K562 (cell line): Measurements from ENCODE around the gene CFAP126. TPM values are rescaled to one million over a fixed set of nuclear protein-coding genes. Genes with fewer than 3 reads are reported as not detected.
A peak's percentile ranks its signal among the peaks of the same experiment; 100 is the strongest.

Experiments used
- ATF3 ChIP-seq, 2 experiments: fragments of 450-650 bp in 1 of 2; sonication (generic) in 1 of 2; formaldehyde crosslinking in 1 of 2; IDR thresholded peaks in 1 of 2; conservative IDR thresholded peaks in 1 of 2; 2 replicates each; pipeline versions ENCODE4 v1.6.1 to v1.8.1; 2016 to 2023; ENCODE audit warnings: mild to moderate bottlenecking in 2 of 2, moderate library complexity in 2 of 2, inconsistent platforms in 1 of 2, missing genetic modification reagents in 1 of 2
- ATF7 ChIP-seq: fragments of 450-650 bp; IDR thresholded peaks from 2 replicates; pipeline ENCODE4 v1.7.1; 2014; ENCODE audit warnings: mild to moderate bottlenecking, moderate library complexity
- C11orf30 ChIP-seq: fragments of 450-650 bp; IDR thresholded peaks from 2 replicates; pipeline ENCODE4 v1.6.1; 2016; ENCODE audit warnings: low read depth, mild to moderate bottlenecking
- CXXC5 ChIP-seq: fragments of 250-450 bp; sonication (Bioruptor Pico); IDR thresholded peaks from 2 replicates; pipeline ENCODE4 v1.8.0; 2022; ENCODE audit warnings: inconsistent platforms, mild to moderate bottlenecking, moderate library complexity
- DEAF1 ChIP-seq: fragments of 450-650 bp; formaldehyde crosslinking; IDR thresholded peaks from 2 replicates; pipeline ENCODE4 v1.4.0; 2020; ENCODE audit warnings: mild to moderate bottlenecking, moderate library complexity
- GABPA ChIP-seq: fragments of 200-800 bp; sonication (Bioruptor generic); conservative IDR thresholded peaks from 2 replicates; pipeline ENCODE4 v1.6.1; 2016; ENCODE audit warnings: low read depth, missing genetic modification characterization, missing compliant biosample characterization
- GTF2A2 ChIP-seq: IDR thresholded peaks from 2 replicates; pipeline ENCODE4 v1.6.1; 2016; ENCODE audit warnings: mild to moderate bottlenecking, missing genetic modification characterization, missing compliant biosample characterization
- HEY1 ChIP-seq: fragments of 250-450 bp; sonication (Bioruptor Pico); IDR thresholded peaks from 2 replicates; pipeline ENCODE4 v1.5.0; 2020; ENCODE audit warnings: mild to moderate bottlenecking, moderate library complexity, borderline replicate concordance
- NELFE ChIP-seq: IDR thresholded peaks from 2 replicates; pipeline ENCODE4 v1.6.1; 2011; ENCODE audit warnings: mild to moderate bottlenecking; ENCODE audit not compliant: insufficient read depth, insufficient read length
- PKNOX1 ChIP-seq: fragments of 450-650 bp; IDR thresholded peaks from 2 replicates; pipeline ENCODE4 v1.6.1; 2016
- RBBP5 ChIP-seq: fragments of 200-600 bp; sonication (generic); IDR thresholded peaks from 2 replicates; pipeline ENCODE4 v1.6.1; 2012; ENCODE audit warnings: borderline replicate concordance, mild to moderate bottlenecking, low read length, control low read depth, inconsistent platforms; ENCODE audit not compliant: insufficient read depth, poor library complexity, severe bottlenecking
- SRF ChIP-seq, 2 experiments: fragments of 250-450, 450-650 bp in 1 of 2; sonication (Bioruptor Pico) in 1 of 2; sonication (generic) in 1 of 2; formaldehyde crosslinking; IDR thresholded peaks; 2 replicates each; pipeline versions ENCODE4 v1.5.0 to v1.5.1; 2020 to 2022; ENCODE audit warnings: mild to moderate bottlenecking in 1 of 2, missing genetic modification reagents in 1 of 2
- TAF7 ChIP-seq: fragments of 450-650 bp; IDR thresholded peaks from 2 replicates; pipeline ENCODE4 v1.6.1; 2016; ENCODE audit warnings: missing genetic modification characterization, missing compliant biosample characterization
- THRA ChIP-seq: fragments of 450-650 bp; IDR thresholded peaks from 2 replicates; pipeline ENCODE4 v1.6.1; 2017; ENCODE audit warnings: mild to moderate bottlenecking, moderate library complexity
- XRCC5 ChIP-seq: fragments of 200-400 bp; formaldehyde crosslinking; IDR thresholded peaks from 2 replicates; pipeline ENCODE4 v1.6.1; 2017; ENCODE audit warnings: low read depth, mild to moderate bottlenecking, low read length
- ZBTB11 ChIP-seq, 3 experiments: fragments of 200-800 bp in 1 of 3; fragments of 250-450 bp in 1 of 3; fragments of 450-650 bp in 1 of 3; sonication (Bioruptor Pico) in 1 of 3; sonication (Bioruptor generic) in 1 of 3; formaldehyde crosslinking in 1 of 3; IDR thresholded peaks; 2 replicates each; pipeline versions ENCODE4 v1.6.1 to v1.8.0; 2016 to 2022; ENCODE audit warnings: mild to moderate bottlenecking in 2 of 3, missing genetic modification characterization in 2 of 3, missing compliant biosample characterization in 1 of 3, moderate library complexity in 1 of 3
- ZNF24 ChIP-seq: fragments of 450-650 bp; IDR thresholded peaks from 2 replicates; pipeline ENCODE4 v1.6.1; 2016
- ZNF277 ChIP-seq: fragments of 250-450 bp; sonication (Bioruptor Pico); IDR thresholded peaks from 2 replicates; pipeline ENCODE4 v1.8.0; 2022; ENCODE audit warnings: inconsistent platforms, mild to moderate bottlenecking, moderate library complexity, borderline replicate concordance
- polyA plus RNA-seq, 8 experiments: library from polyadenylated mRNA; depleted of rRNA in 4 of 8; stranded (reverse) in 5 of 8; unstranded in 3 of 8; fragments of >200 nt; fragmentation: Nextera tagmentation in 2 of 8; fragmentation: Illumina TruSeq in 1 of 8; extraction: Ambion mirVana in 2 of 8; extraction: Trizol in 1 of 8; gene quantifications; 2 replicates each; pipeline versions ENCODE4 v1.2.1 to v1.2.3, GENCODE V29; 2011 to 2014; ENCODE audit warnings: inconsistent platforms in 1 of 8, missing spikeins in 1 of 8
- total RNA-seq, 7 experiments: library from RNA; depleted of rRNA in 6 of 7; stranded (reverse); fragments of >200 nt in 6 of 7; fragmentation: Illumina TruSeq in 2 of 7; extraction: Trizol in 2 of 7; gene quantifications; 2 replicates each; pipeline versions ENCODE4 v1.2.1 to v1.2.3, GENCODE V29; 2011 to 2021; ENCODE audit warnings: low replicate concordance in 1 of 7

Gene CFAP126
- total and polyA plus RNA-seq, 9 of the 15 experiments (the other 6 are each of a cell fraction or from before 2014, with no cell fraction given) = not detected

- no peak for TF ChIP-seq XRCC5
- TF ChIP-seq SRF (CRISPR knock-in tag; IDR thresholded peaks at IDR 0.05) = no peak
- TF ChIP-seq RBBP5 = no peak
- TF ChIP-seq TAF7 = peak; percentile 59; the same call in 1 of the 2 replicates
- no peak for TF ChIP-seq HEY1 (CRISPR knock-in tag)
- no peak for TF ChIP-seq GTF2A2 (tag)
- no peak for TF ChIP-seq DEAF1 (CRISPR knock-in tag)
- TF ChIP-seq NELFE = no peak
- TF ChIP-seq ZBTB11 (CRISPR knock-in tag; IDR thresholded peaks at IDR 0.05) = no peak
- no peak for TF ChIP-seq CXXC5 (CRISPR knock-in tag)
- no peak for TF ChIP-seq C11orf30
- TF ChIP-seq THRA = no peak
- no peak for TF ChIP-seq ATF3 (IDR thresholded peaks at IDR 0.05)
- TF ChIP-seq ATF3 (CRISPR knock-in tag; conservative IDR thresholded peaks at IDR 0.05) = 0 out of 2 replicates have a peak, but pooled peaks have one; percentile 10
- no peak for TF ChIP-seq GABPA (tag)
- TF ChIP-seq ATF7 = no peak
- TF ChIP-seq ZNF277 = no peak
- TF ChIP-seq ZNF24 = peak; percentile 92
- TF ChIP-seq PKNOX1 = no peak
Observed at GRCh38 chr1:161398900-161399256, 31.2 kb upstream of the CFAP126 start (continued).
